HepG2 (cell line): ENCODE results near the gene SLC25A27. TPM values are rescaled to one million over a fixed set of nuclear protein-coding genes. Genes with fewer than 3 reads are reported as not detected.

ENCODE experiments used
- ATAC-seq: fragments of 200-7000 bp; cut with Tn5 transposase; 3 replicates; pipeline ENCODE4 v1.9.1; 2020; ENCODE audit warnings: mild to moderate bottlenecking, moderate library complexity
- BruUV-seq: library from RNA; stranded (reverse); fragments of 400-500 nt; replicated peaks from 2 replicates; lab custom pipeline; 2021; lab: Mats Ljungman, UMichigan
- CTCF ChIA-PET: fragments of 300-600 bp; formaldehyde crosslinking; extraction: SDS; loops from one replicate; lab custom pipeline; 2021; ENCODE audit warnings: low total read pairs, inconsistent platforms, low intra/inter-chr PET ratio; lab: Yijun Ruan, JAX
- POLR2A ChIA-PET: fragments of 350-600 bp; sonication (Branson Sonifier 250); formaldehyde crosslinking; loops from one replicate; lab custom pipeline; 2020; ENCODE audit warnings: antibody characterized with exemption, inconsistent platforms; lab: Yijun Ruan, JAX
- DNase-seq: peaks from one replicate; pipeline ENCODE4 v3.0.0-alpha.2; 2015; ENCODE audit warnings: low spot score
- FAIRE-seq: peaks from 3 replicates; lab custom pipeline; 2011; peaks lifted over from hg19 to GRCh38; lab: Jason Lieb, UNC
- H2AFZ ChIP-seq: one replicate; pipeline ENCODE4 v1.6.1; 2011; ENCODE audit warnings: low read length, inconsistent platforms
- H3K27ac ChIP-seq: fragments of 300-600 bp; 3 replicates; pipeline ENCODE4 v1.8.0; 2011; ENCODE audit warnings: mixed run types, mild to moderate bottlenecking, mixed read lengths, low read length, inconsistent platforms; ENCODE audit not compliant: insufficient read depth; ENCODE audit errors: extremely low read length
- H3K27me3 ChIP-seq, 2 experiments: fragments of 200-600 bp in 1 of 2; 2 replicates in 1 of 2; 3 replicates in 1 of 2; pipeline versions ENCODE4 v1.6.0 to v1.8.0; 2011; ENCODE audit warnings: low read length in 2 of 2, mild to moderate bottlenecking in 2 of 2, moderate library complexity in 2 of 2, inconsistent platforms in 1 of 2; ENCODE audit not compliant: insufficient read depth in 2 of 2, control insufficient read depth in 1 of 2
- H3K36me3 ChIP-seq, 2 experiments: fragments of 200-600 bp in 1 of 2; replicated peaks in 1 of 2; 2 replicates in 1 of 2; 3 replicates in 1 of 2; pipeline versions ENCODE4 v1.5.1 to v1.8.0; 2011; ENCODE audit warnings: low read length in 2 of 2, inconsistent platforms in 1 of 2; ENCODE audit not compliant: insufficient read depth in 2 of 2, control insufficient read depth in 1 of 2
- H3K4me1 ChIP-seq: 2 replicates; pipeline ENCODE4 v1.5.1; 2012; ENCODE audit warnings: low read length, inconsistent platforms; ENCODE audit not compliant: insufficient read depth
- H3K4me2 ChIP-seq: 2 replicates; pipeline ENCODE4 v1.6.0; 2011; ENCODE audit warnings: low read depth, low read length, inconsistent platforms
- H3K4me3 ChIP-seq, 3 experiments: fragments of 200-600 bp in 1 of 3; sonication (generic), shearing (Covaris generic) in 1 of 3; replicated peaks in 1 of 3; 2 replicates each; pipeline ENCODE4 v1.5.1; 2011 to 2016; ENCODE audit warnings: low read length in 3 of 3, inconsistent platforms in 2 of 3, low read depth in 2 of 3, mild to moderate bottlenecking in 2 of 3, control low read depth in 1 of 3, mixed read lengths in 1 of 3; ENCODE audit not compliant: insufficient read depth in 1 of 3
- H3K79me2 ChIP-seq: one replicate; pipeline ENCODE4 v1.6.1; 2011; ENCODE audit warnings: low read length, inconsistent platforms; ENCODE audit not compliant: insufficient read depth
- H3K9ac ChIP-seq: 2 replicates; pipeline ENCODE4 v1.6.0; 2011; ENCODE audit warnings: mild to moderate bottlenecking, low read depth, low read length, inconsistent platforms; ENCODE audit not compliant: insufficient read depth
- H3K9me3 ChIP-seq: 2 replicates; pipeline ENCODE4 v1.5.1; 2012; ENCODE audit warnings: mild to moderate bottlenecking, low read length
- H4K20me1 ChIP-seq: 2 replicates; pipeline ENCODE4 v1.6.0; 2011; ENCODE audit warnings: inconsistent platforms, mild to moderate bottlenecking, low read length, moderate library complexity; ENCODE audit not compliant: insufficient read depth
- CBFB ChIP-seq: sonication (generic); formaldehyde crosslinking; IDR thresholded peaks from 2 replicates; pipeline ENCODE4 v1.4.0; 2020; ENCODE audit warnings: missing genetic modification reagents
- DZIP1 ChIP-seq: sonication (generic); formaldehyde crosslinking; IDR thresholded peaks from 2 replicates; pipeline ENCODE4 v1.5.0; 2020; ENCODE audit warnings: mild to moderate bottlenecking, missing genetic modification reagents
- FOSL2 ChIP-seq: sonication (generic); formaldehyde crosslinking; IDR thresholded peaks from 2 replicates; pipeline ENCODE4 v1.4.0; 2020; ENCODE audit warnings: missing genetic modification reagents
- MAFF ChIP-seq: IDR thresholded peaks from 2 replicates; pipeline ENCODE4 v1.6.1; 2011; ENCODE audit warnings: low read depth, low read length, improper control_type of control experiment
- MAFK ChIP-seq, 2 experiments: IDR thresholded peaks in 1 of 2; conservative IDR thresholded peaks in 1 of 2; 2 replicates each; pipeline ENCODE4 v1.6.1; 2011; ENCODE audit warnings: improper control_type of control experiment in 2 of 2, low read length in 2 of 2
- RAD51 ChIP-seq: fragments of 450-650 bp; IDR thresholded peaks from 2 replicates; pipeline ENCODE4 v1.6.1; 2016; ENCODE audit warnings: borderline replicate concordance
- RARG ChIP-seq: sonication (generic); formaldehyde crosslinking; IDR thresholded peaks from 2 replicates; pipeline ENCODE4 v1.4.0; 2020; ENCODE audit warnings: low read depth, mild to moderate bottlenecking, missing genetic modification reagents
- RORA ChIP-seq: sonication (generic); formaldehyde crosslinking; IDR thresholded peaks from 2 replicates; pipeline ENCODE4 v1.5.0; 2020; ENCODE audit warnings: mild to moderate bottlenecking, missing genetic modification reagents, moderate library complexity
- TMF1 ChIP-seq: sonication (generic); formaldehyde crosslinking; IDR thresholded peaks from 2 replicates; pipeline ENCODE4 v1.8.1; 2022; ENCODE audit warnings: low read depth, missing genetic modification reagents
- ZNF274 ChIP-seq: sonication (generic); formaldehyde crosslinking; IDR thresholded peaks from 2 replicates; pipeline ENCODE4 v1.5.1; 2020; ENCODE audit warnings: mild to moderate bottlenecking, missing genetic modification reagents
- ZNF550 ChIP-seq: sonication (generic); formaldehyde crosslinking; IDR thresholded peaks from 2 replicates; pipeline ENCODE4 v1.4.0; 2020; ENCODE audit warnings: mild to moderate bottlenecking, missing genetic modification reagents, borderline replicate concordance
- ZNF740 ChIP-seq: sonication (generic); formaldehyde crosslinking; IDR thresholded peaks from 2 replicates; pipeline ENCODE4 v1.4.0; 2020; ENCODE audit warnings: missing genetic modification reagents
- ZSCAN21 ChIP-seq: sonication (generic); formaldehyde crosslinking; IDR thresholded peaks from 2 replicates; pipeline ENCODE4 v1.8.0; 2022; ENCODE audit warnings: mild to moderate bottlenecking, missing genetic modification reagents, moderate library complexity, borderline replicate concordance
- WGBS: methylation state at CpG from one replicate; pipeline ENCODE4 v1.1.6; 2017; ENCODE audit warnings: low lambda C conversion rate; 5-methylcytosine and 5-hydroxymethylcytosine counted together
- in situ Hi-C: cut with HindIII; loops from 2 replicates; pipeline ENCODE4 v1.10.0; 2017; ENCODE audit warnings: low pct_unique_long_range_greater_than_20kb; ENCODE audit not compliant: extremely low pct_ligation_motif_present
- intact Hi-C: fragments of 100-400 bp; cut with micrococcal nuclease; formaldehyde crosslinking; loops from one replicate; pipeline ENCODE4 v1.10.0; 2022; ENCODE audit not compliant: unreplicated experiment
- polyA plus RNA-seq, 8 experiments: library from polyadenylated mRNA; depleted of rRNA in 3 of 8; stranded (reverse) in 7 of 8; unstranded in 1 of 8; fragments of >200 nt; fragmentation: Illumina TruSeq in 4 of 8; extraction: Trizol in 4 of 8; gene quantifications; 2 replicates each; pipeline versions ENCODE4 v1.2.1 to v1.2.3, GENCODE V29; 2011 to 2016; ENCODE audit warnings: low read depth in 4 of 8, missing spikeins in 1 of 8, mixed read lengths in 1 of 8; ENCODE audit not compliant: insufficient read depth in 1 of 8
- total RNA-seq, 5 experiments: library from RNA; depleted of rRNA; stranded (reverse); fragments of >200 nt; fragmentation: Illumina TruSeq; extraction: Trizol; gene quantifications; 2 replicates each; pipeline ENCODE4 v1.2.3, GENCODE V29; 2016; ENCODE audit warnings: low read depth in 1 of 5
- TF ChIP-seq, protein P1 (sequence below): IDR thresholded peaks from 2 replicates; pipeline ENCODE4 v1.6.1; 2016; ENCODE audit warnings: missing compliant biosample characterization, missing genetic modification reagents, borderline replicate concordance

The SLC25A27 gene
- total and polyA plus RNA-seq, 2 of the 13 experiments (the other 11 are each of a cell fraction or from before 2014, with no cell fraction given) = 0.46 to 1.3 TPM

DNA sequence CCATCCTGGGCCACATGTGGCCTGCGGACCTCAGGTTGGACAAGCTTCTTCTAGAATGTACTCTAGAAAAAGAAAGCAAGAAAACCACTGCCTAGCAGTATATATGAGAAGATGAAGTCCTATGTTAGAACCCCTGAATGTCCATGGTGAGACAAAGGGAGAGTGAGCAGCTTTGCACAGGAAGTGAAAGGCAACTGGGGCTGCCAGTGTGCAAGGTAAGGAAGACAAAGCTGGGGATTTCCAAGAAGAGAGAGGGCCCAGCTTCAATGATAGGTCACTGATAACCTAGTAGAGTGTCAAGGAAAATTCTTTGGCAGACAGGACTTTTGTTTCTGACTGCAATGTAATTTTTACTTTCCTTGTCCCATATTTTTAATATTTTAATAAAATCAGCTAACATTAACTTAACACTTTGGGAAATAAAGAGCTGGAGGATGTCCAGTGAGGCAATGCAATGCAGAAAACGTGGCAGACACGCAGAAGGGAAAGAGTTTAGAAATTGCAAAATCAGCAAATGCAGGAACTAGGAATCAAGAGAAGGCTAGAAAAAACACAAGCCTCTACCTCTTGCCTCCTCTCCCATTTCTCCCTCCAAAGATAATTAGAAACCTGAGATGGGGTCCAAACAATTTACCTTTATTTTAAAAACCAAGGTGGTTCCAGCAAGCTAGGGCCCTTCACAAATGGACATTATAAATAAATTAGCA lies 47.5 kb upstream of the SLC25A27 start:
- H3K36me3 ChIP-seq = no peaks in the 10 kb centered on the region
- FAIRE-seq = no peak
- no peaks in the 10 kb centered on the region for H4K20me1 ChIP-seq
- ATAC-seq = no peak
- H3K9me3 ChIP-seq = no peaks in the 10 kb centered on the region
- 32% methylated on average over 3 of the region's 3 CpGs for WGBS
- H3K9ac ChIP-seq = no peak overlapping the region
- no peaks in the 10 kb centered on the region for H3K79me2 ChIP-seq
- intact Hi-C loops = no loop called here
- POLR2A ChIA-PET = no interaction called here
- H3K27ac ChIP-seq = no peak overlapping the region
- no peaks in the 10 kb centered on the region for H3K27me3 ChIP-seq
- no peak overlapping the region for H3K4me3 ChIP-seq
- no peak overlapping the region for H2AFZ ChIP-seq
- DNase-seq = no peak
- CTCF ChIA-PET = no interaction called here
- TF ChIP-seq ZNF550 (CRISPR knock-in tag) (no peak), RORA (no peak), MAFK (conservative IDR thresholded peaks at IDR 0.05 in 1 of 2, IDR thresholded peaks at IDR 0.05 in 1 of 2; ENCODE audit: low read length in 2 of 2) (peak; percentile 80 to 84), MAFF (peak; percentile 70), ZNF274 (no peak), RAD51 (no peak)
- no TSS peak for BruUV-seq
- H3K4me2 ChIP-seq = no peak overlapping the region
- in situ Hi-C loops = no loop called here
- no peaks in the 10 kb centered on the region for H3K4me1 ChIP-seq

DNA sequence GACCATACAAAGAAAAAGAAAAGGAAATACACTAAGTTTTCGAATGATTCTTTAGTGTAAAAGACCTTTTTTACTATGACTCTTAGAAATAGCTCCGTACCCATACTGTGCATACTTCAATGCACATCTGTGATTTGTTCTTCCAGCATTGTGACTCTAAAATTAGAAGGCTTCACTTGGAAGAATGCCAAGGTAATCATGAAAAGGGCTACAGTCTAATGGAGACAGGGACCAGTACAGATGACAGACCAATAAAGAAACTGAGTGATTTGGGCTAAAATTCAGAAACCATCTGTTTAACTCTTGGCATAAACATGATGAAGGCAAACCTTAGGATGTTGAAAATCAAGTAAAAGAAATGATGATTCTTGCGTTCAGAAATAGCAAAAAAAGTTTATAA lies 46.4 kb upstream of the SLC25A27 start:
- FAIRE-seq (no peak), ATAC-seq (no peak), DNase-seq (no peak)
- no TSS peak for BruUV-seq
- POLR2A ChIA-PET = no interaction called here
- Histone ChIP-seq H3K4me2 (no peak overlapping the region), H3K27me3 (no peaks in the 10 kb centered on the region), H3K79me2 (no peaks in the 10 kb centered on the region), H3K4me1 (no peaks in the 10 kb centered on the region), H3K36me3 (no peaks in the 10 kb centered on the region), H3K9me3 (no peaks in the 10 kb centered on the region), H3K9ac (no peak overlapping the region), H3K27ac (no peak overlapping the region), H3K4me3 (no peak overlapping the region), H2AFZ (no peak overlapping the region), H4K20me1 (no peaks in the 10 kb centered on the region)
- CTCF ChIA-PET = no interaction called here
- intact Hi-C loops (no loop called here), in situ Hi-C loops (no loop called here)
- WGBS = 19% methylated on average over 3 of the region's 3 CpGs
- TF ChIP-seq, protein P1, sequence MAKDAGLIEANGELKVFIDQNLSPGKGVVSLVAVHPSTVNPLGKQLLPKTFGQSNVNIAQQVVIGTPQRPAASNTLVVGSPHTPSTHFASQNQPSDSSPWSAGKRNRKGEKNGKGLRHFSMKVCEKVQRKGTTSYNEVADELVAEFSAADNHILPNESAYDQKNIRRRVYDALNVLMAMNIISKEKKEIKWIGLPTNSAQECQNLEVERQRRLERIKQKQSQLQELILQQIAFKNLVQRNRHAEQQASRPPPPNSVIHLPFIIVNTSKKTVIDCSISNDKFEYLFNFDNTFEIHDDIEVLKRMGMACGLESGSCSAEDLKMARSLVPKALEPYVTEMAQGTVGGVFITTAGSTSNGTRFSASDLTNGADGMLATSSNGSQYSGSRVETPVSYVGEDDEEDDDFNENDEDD (CRISPR knock-in tag) = no peak
- TF ChIP-seq ZNF740 (CRISPR knock-in tag) (no peak), RARG (CRISPR knock-in tag) (no peak), FOSL2 (CRISPR knock-in tag) (no peak), CBFB (no peak), DZIP1 (no peak), TMF1 (no peak), ZSCAN21 (CRISPR knock-in tag) (no peak)
